NCI-H524 treated with DMSO at 0.1 percent for 48 hours (cell line): Measurements from ENCODE around the gene C1QTNF8.

Experiments used
- DNase-seq: peaks from one replicate; lab custom pipeline; 2025; lab: John Stamatoyannopoulos, UW

C1QTNF8 gene

GRCh38 chr16:1060416-1061340, 35.4 kb downstream of the C1QTNF8 start:
- DNase-seq, result no peak

DNA sequence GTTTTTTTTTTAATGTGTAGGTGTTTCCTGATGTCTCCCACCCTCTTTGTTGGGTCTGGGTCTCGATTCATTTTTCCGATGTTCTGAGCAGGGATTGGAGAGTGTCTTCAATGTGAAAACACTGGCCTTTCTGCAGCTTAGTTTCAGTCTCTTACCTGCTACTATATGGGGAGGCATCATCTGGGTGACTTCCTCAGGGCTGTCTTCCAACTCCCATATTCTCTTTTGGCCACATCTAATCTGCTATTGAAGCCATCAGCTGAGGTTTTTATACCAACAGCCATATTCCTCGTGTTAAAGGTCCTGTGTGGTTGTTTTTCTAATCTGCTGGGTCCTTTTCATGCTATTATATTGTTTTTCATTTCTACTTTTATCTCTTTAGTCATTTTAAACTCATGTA, 36.7 kb downstream of the C1QTNF8 start:
- no peak for DNase-seq

DNA sequence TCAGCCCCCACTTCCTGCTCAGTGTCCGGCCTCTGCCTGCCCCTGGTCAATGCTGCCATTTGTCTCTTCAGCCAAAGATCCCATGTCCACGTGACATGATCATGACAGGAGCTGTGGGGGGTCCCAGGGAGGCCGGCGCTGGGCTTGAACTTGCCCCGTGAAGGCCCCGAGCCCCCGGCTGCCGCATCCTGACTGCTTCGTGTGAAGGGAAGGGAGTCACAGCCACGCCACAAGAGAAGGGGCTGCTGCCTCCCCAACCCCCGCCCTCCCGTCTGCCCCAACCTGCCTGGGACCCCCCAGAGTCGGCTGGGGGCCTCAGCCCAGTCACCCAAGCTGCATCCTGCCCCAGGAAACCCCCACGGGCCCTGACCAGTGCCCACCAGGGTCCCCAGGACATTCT, 37.8 kb downstream of the C1QTNF8 start:
- DNase-seq, result no peak

DNA sequence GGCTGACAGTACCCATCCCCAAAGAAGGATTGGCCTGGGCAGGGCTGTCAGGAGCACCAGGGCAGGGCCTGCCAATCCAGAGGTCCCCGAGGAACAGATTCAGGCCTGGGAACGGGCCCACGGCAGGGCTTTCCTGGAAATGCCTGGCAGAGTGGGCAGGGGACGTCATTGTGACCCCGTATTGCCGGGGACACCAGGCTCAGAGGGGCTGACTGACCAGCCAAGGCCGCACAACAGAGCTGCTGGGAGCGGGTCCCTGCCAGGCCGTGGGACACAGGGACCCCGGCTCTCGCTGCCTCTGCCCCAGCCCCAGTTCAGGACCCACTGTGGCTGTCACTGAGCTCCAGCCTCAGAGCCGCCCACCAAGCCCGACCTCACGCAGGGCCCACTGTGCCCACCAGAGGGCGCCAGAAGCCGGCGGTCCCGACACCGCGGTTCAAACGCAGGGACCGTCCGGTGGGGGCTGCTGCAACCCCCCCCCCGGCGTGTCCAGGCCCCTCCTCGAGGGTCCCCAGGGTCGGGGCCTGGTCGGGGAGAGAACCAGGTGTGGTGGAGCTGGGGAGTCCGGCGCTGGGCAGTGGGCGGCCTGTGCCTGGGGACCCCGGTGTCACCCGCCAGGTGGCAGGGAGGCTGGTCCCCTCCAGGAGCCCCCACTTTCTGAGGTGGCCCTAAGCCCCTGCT, 38.7 kb downstream of the C1QTNF8 start:
- DNase-seq, result no peak

GRCh38 chr16:1056196-1056595, 39.8 kb downstream of the C1QTNF8 start:
- DNase-seq, result no peak

- DNase-seq, result no peak
These were observed 40.5 kb downstream of the C1QTNF8 start for GRCh38 chr16:1055557-1055924.

DNA sequence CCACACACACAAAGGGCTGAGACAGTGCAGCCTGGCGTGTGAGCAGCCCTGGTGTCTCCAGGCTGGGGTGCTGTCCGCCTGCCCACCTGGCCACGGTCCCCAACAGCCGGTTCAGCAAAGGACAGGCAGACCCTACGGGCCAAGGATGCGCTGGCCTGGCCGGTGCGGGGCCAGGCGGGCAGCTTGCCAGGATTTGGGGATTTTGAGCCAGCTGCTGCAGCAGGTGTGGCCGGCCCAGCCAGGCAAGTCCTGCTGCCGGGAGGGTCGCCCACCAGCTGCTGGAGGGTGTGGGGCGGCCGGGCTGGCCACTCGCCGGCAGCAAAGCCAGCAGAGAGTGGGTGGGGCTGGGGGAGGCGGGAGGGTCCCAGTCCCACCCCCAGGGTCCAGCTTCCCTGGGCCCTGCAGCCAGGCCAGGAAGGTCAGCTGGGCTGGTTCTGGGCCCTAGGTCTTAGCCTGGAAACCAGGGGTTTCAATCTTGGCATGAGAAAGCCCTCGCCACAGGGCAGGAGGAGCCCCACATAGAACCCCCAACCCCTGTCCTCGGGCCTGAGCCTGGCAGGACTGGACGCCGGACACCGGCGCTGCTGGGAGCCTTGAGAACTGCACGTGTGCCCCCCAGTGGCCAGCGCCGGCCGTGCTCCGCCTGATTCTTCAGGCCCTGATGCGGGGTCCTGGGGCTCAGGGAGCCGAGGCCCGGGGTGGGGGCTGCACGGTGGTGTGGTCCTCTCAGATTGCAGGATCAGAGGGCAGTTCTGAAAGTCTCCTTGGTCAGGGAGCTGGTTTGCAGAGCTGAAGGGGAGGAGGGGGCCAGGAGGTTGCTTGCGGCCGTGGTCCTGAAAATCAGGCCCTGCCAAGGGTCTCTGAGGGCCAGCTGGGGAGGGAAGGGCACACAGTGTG, 41.1 kb downstream of the C1QTNF8 start:
- no peak for DNase-seq

- DNase-seq, result no peak
These were observed 42.2 kb downstream of the C1QTNF8 start for GRCh38 chr16:1053700-1054368.

DNA sequence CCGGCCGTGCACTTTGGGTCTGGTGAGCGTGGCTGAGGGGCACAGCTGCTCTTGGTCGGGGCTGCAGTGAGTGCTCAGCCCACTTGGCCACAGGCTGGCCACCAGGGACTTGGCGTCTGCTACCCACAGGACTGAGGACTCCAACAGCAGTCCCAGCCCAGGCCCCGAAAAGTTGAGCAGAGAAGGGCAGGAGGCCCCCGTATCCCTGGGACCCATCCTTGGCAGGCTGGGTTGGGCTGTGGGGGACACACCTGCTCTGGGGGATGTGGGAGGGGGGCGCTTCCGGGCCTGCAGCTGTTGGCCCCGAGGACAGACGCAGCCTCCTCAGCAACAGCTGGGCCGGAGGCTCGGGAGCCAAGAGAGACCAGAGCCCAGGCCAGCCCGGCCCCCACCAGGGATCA, 42.9 kb downstream of the C1QTNF8 start:
- no peak for DNase-seq

- no peak for DNase-seq
These were observed 43.3 kb downstream of the C1QTNF8 start for GRCh38 chr16:1052721-1053120.

- no peak for DNase-seq
These were observed 44.6 kb downstream of the C1QTNF8 start for GRCh38 chr16:1051446-1051845.

DNA sequence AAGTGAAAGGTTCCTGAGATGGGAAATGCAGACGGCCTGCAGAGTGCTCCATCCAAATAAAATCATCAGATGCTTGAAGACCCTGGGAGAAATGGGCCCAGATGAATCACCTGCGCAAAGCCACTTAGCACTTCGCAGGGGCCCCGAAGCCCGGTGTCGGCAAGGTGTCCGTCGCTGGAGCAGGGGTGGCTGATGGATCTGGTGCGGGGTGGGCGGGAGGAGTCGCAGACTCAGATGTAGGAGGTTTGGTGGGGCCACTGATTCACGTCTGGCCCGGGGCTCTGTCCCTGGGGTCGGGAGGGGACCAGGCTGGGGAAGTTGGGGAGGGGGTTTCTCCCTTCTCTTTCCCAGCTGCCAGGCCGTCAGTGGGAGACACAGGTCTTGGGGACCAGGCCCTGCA, 45.1 kb downstream of the C1QTNF8 start:
- DNase-seq, result no peak

DNA sequence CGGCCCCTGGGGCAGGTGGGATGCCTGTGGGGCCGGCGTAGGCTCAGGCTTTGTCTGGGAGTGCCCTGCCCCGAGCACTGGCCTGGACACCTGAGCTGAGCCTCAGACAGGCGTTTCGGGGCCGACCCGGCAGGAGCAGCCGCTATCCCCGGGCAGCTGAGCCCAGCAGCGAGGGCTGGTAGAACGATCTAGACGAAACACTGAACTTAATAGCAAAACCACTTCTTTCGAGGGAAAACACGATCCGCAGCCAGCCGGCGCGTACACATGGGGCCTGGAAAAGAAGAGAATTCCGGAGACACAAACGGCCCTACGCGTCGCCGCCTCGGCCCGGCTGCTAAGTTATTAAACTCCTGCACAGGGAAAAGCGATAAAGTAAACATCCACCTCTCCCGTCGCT, 45.5 kb downstream of the C1QTNF8 start:
- no peak for DNase-seq

DNA sequence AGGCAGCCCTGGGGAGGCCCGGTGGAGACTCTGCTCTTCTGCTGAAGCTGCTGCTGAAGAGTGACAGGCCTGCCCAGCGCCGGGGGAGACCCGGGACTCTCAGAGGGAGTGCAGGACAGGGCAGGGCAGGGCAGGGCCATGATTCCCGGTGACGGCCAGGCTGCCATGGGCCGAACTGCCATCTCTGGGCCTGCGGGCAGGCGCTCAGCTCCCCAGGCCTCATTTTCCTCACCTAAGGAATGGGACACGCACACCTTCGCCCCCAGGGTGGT, 46.1 kb downstream of the C1QTNF8 start:
- no peak for DNase-seq

DNA sequence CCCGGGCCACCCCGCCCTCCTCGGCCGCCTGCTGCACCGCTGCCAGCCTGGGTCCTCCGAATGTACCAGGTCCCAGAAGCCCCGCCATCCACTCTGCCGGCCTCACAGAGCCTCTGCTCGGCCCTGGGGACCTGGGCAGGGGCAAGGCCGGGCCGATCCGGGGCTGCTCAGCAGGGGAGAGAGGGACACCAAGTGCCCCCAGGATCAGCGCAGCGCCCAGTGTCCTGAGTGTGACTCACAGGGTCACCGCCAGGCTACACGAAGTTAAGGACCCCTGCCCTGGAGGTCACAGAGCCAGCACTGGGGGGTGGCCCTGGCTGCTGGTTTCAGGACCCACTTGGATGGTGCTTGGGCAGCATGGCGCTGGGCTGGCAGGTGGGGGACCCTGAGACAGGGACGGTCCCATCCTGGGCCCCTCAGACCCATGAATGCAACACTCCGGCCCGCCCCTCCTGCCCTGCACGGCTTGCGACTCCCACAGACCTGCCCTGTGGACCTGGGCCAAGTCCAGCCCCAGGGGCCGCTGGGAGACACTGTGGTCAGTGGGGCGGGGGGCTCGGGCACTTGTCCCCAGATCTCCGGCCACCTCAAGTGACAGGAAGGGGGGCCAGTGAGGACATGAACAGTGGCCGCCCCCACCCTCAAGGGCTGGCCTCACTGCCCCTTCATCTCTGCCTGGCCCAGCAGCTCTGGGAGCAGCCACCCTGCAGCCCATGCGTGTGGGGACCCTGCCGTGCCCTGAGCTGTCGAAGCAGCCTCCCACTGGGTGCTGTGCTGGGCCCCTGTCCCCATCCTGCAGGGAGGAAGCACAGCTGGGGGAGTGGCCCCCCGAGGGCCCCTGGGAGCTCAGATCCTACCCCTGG, 46.7 kb downstream of the C1QTNF8 start:
- DNase-seq, result no peak

GRCh38 chr16:1048442-1049112, 47.5 kb downstream of the C1QTNF8 start:
- DNase-seq, result no peak

- DNase-seq, result no peak
These were observed 48.2 kb downstream of the C1QTNF8 start for GRCh38 chr16:1047801-1048200.

- no peak for DNase-seq
These were observed 48.9 kb downstream of the C1QTNF8 start for GRCh38 chr16:1047123-1047522.

DNA sequence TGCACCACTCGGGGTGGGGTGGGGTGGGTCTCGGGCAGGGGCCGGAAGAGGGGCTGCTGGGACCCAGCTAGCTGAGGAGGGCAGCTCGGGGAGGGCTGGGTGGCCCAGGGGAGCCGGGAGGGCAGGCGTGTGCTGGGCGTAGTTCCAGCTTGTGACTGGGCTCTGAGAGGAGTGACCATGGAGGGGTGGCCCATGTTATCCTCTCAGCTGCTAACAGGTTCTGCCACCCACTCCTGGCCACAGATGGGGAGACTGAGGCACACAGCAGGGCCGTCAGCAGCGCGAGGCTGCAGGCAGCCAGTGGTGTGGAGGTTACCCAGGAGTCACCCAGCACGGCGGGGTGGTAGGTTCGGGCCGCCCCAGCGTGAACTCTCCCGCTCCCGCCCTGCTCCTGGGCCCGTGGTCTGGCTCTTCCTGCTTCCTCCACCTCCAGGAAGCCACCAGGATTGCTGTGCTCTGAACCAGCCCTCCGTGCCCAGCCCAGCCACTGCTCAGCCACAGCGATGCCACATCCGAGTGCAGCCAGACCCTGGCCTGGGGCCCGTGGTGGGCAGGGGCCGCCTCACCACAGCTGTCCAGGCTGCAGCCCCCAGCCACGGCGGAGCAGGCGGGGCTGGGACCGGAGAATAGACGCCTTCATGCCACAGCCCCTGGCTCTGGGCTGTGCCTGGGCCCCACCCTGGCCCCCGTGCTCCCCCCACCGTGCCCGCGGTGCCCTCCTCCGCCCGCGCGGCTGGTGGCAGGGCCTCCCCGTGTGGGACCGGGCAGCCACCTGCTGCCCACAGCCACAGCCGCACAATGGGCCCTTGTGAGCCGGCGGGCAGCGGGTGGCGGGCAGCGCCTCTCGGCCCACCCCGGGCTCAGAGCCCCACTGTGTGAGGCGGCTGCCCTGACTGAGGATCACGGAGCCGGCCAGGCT, 49.8 kb downstream of the C1QTNF8 start:
- DNase-seq, result no peak
